DOHH2 (cell line): Measurements from ENCODE around the gene CEP135.

ENCODE experiments used
- H3F3A ChIP-seq: fragments of 200-600 bp; sonication (generic), shearing (Covaris generic); 2 replicates; pipeline ENCODE4 v1.6.0; 2016; ENCODE audit warnings: antibody characterized with exemption, mild to moderate bottlenecking; ENCODE audit not compliant: control insufficient read depth, insufficient read depth
- H3K27ac ChIP-seq: fragments of 200-600 bp; sonication (generic); 2 replicates; pipeline ENCODE4 v1.5.1; 2014; ENCODE audit warnings: low read depth, mild to moderate bottlenecking, low read length, moderate library complexity
- H3K27me3 ChIP-seq: fragments of 200-600 bp; sonication (generic); 2 replicates; pipeline ENCODE4 v1.6.1; 2014; ENCODE audit warnings: mild to moderate bottlenecking, low read length, mixed read lengths; ENCODE audit not compliant: control insufficient read depth
- H3K36me3 ChIP-seq: fragments of 200-600 bp; sonication (generic); 2 replicates; pipeline ENCODE4 v1.6.1; 2014; ENCODE audit warnings: mild to moderate bottlenecking, low read length, moderate library complexity, mixed read lengths; ENCODE audit not compliant: control insufficient read depth
- H3K4me1 ChIP-seq: fragments of 200-600 bp; sonication (generic); 2 replicates; pipeline ENCODE4 v1.6.1; 2014; ENCODE audit warnings: mild to moderate bottlenecking, low read length, mixed read lengths; ENCODE audit not compliant: control insufficient read depth
- H3K4me2 ChIP-seq: fragments of 200-600 bp; sonication (generic); 2 replicates; pipeline ENCODE4 v1.6.0; 2014; ENCODE audit warnings: mild to moderate bottlenecking, low read length, moderate library complexity
- H3K4me3 ChIP-seq: fragments of 200-600 bp; sonication (generic); 2 replicates; pipeline ENCODE4 v1.5.1; 2014; ENCODE audit warnings: mild to moderate bottlenecking, low read length, mixed read lengths
- H3K79me2 ChIP-seq: fragments of 200-600 bp; sonication (generic); 2 replicates; pipeline ENCODE4 v1.6.1; 2014; ENCODE audit warnings: mild to moderate bottlenecking, low read length, mixed read lengths; ENCODE audit not compliant: control insufficient read depth
- H3K9me2 ChIP-seq: fragments of 200-600 bp; sonication (generic); replicated peaks from 2 replicates; pipeline ENCODE4 v1.6.1; 2014; ENCODE audit warnings: mild to moderate bottlenecking, low read length, mixed read lengths; ENCODE audit not compliant: control insufficient read depth
- H3K9me3 ChIP-seq: fragments of 200-600 bp; sonication (generic); 2 replicates; pipeline ENCODE4 v1.6.1; 2014; ENCODE audit warnings: antibody characterized with exemption, low read length, mixed read lengths; ENCODE audit not compliant: control insufficient read depth, insufficient read depth
- H4K20me1 ChIP-seq: fragments of 200-600 bp; sonication (generic); 2 replicates; pipeline ENCODE4 v1.6.0; 2014; ENCODE audit warnings: low read depth, mild to moderate bottlenecking, antibody characterized with exemption, low read length, moderate library complexity; ENCODE audit not compliant: control insufficient read depth, insufficient read depth
- CTCF ChIP-seq: fragments of 200-600 bp; sonication (generic); IDR thresholded peaks from one replicate; pipeline ENCODE4 v1.5.1; 2014; ENCODE audit warnings: antibody characterized with exemption, mild to moderate bottlenecking, low read depth, low read length; ENCODE audit not compliant: poor library complexity, severe bottlenecking
- EZH2phosphoT487 ChIP-seq: fragments of 200-600 bp; sonication (generic); IDR thresholded peaks from 2 replicates; pipeline ENCODE4 v1.6.1; 2017; ENCODE audit warnings: borderline replicate concordance, mild to moderate bottlenecking, antibody characterized with exemption, low read length, moderate library complexity, mixed read lengths

CEP135 gene

GRCh38 chr4:56078866-56079265 lies 130.1 kb downstream of the CEP135 start:
- Histone ChIP-seq H3K27me3 (no peaks in the 10 kb centered on the region), H3K4me1 (peaks cover 15% of the 10 kb centered on the region), H3F3A (no peaks in the 10 kb centered on the region), H3K9me2 (no peaks in the 10 kb centered on the region), H4K20me1 (no peaks in the 10 kb centered on the region), H3K4me3 (no peak overlapping the region), H3K79me2 (peaks cover 16% of the 10 kb centered on the region), H3K4me2 (no peak overlapping the region), H3K9me3 (peaks cover 11% of the 10 kb centered on the region), H3K27ac (no peak overlapping the region), H3K36me3 (peaks cover 11% of the 10 kb centered on the region)
- TF ChIP-seq EZH2phosphoT487 (no peak), CTCF (no peak)

GRCh38 chr4:56080384-56080783 lies 131.6 kb downstream of the CEP135 start:
- peaks cover 25% of the 10 kb centered on the region for H3K4me1 ChIP-seq
- TF ChIP-seq CTCF = no peak
- no peak for TF ChIP-seq EZH2phosphoT487
- peaks cover 11% of the 10 kb centered on the region for H3K36me3 ChIP-seq
- H4K20me1 ChIP-seq = no peaks in the 10 kb centered on the region
- H3K9me2 ChIP-seq = no peaks in the 10 kb centered on the region
- peaks cover 11% of the 10 kb centered on the region for H3K9me3 ChIP-seq
- no peaks in the 10 kb centered on the region for H3F3A ChIP-seq
- no peak overlapping the region for H3K4me3 ChIP-seq
- H3K4me2 ChIP-seq = no peak overlapping the region
- peaks cover 19% of the 10 kb centered on the region for H3K79me2 ChIP-seq
- no peak overlapping the region for H3K27ac ChIP-seq
- H3K27me3 ChIP-seq = no peaks in the 10 kb centered on the region

- Histone ChIP-seq H3K4me3 (no peak overlapping the region), H3K36me3 (no peaks in the 10 kb centered on the region), H3K9me3 (no peaks in the 10 kb centered on the region), H3F3A (no peaks in the 10 kb centered on the region), H3K4me2 (0 out of 2 replicates have a peak overlapping the region, but pooled peaks have one; percentile 11), H3K79me2 (peaks cover 2% of the 10 kb centered on the region; the same call in 1 of the 2 replicates), H3K4me1 (peaks cover 32% of the 10 kb centered on the region), H3K27me3 (no peaks in the 10 kb centered on the region), H3K9me2 (no peaks in the 10 kb centered on the region), H3K27ac (no peak overlapping the region), H4K20me1 (no peaks in the 10 kb centered on the region)
- TF ChIP-seq EZH2phosphoT487 (no peak), CTCF (no peak)
Observed at GRCh38 chr4:56082829-56083228, 134.1 kb downstream of the CEP135 start.
